Left colon (tissue), 2 donors: ENCODE results near the gene GET3. TPM values are rescaled to one million over a fixed set of nuclear protein-coding genes. Genes with fewer than 3 reads are reported as not detected.
"Not testable (repeated sequence)": the region's sequence is repeated elsewhere in the genome, so short reads cannot be mapped to it uniquely, and the experiment has no call there.

Source experiments
- ATAC-seq: fragments of 200-7000 bp; cut with Tn5 transposase; one replicate; pipeline ENCODE4 v1.9.1; 2020; ENCODE audit warnings: mild to moderate bottlenecking, moderate library complexity
- DNase-seq, 2 donors: peaks; one replicate each; pipeline ENCODE4 v3.0.0-alpha.2; 2020
- intact Hi-C, 2 donors: fragments of 100-400 bp; cut with DNase I in 1 of 2; cut with micrococcal nuclease in 1 of 2; formaldehyde crosslinking; loops; one replicate each; pipeline versions ENCODE4 v1.11.2 to v1.14.0; 2022; cut with DNase I, micrococcal nuclease
- microRNA-seq, 2 donors: library from miRNA; unstranded; fragments of <30 nt; microRNA quantifications; one replicate each; pipeline versions ENCODE4 v1.1.0 to v1.2.0, GENCODE V29; 2020
- total RNA-seq, 2 donors: library from RNA; stranded (reverse); fragmentation: NEBNext Ultra II Directional; extraction: Animal tissue kit (Norgen Biotek cat#: 25700); gene quantifications; one replicate each; pipeline ENCODE4 v1.2.1, GENCODE V29; 2021
- donor health status: DM: no; HTN: no; CAD: no.
- donor health status: DM: yes; HTN: yes; CAD: no.

Gene GET3
- total RNA-seq, 2 donors from 2014 or later, result 50.1 to 56.5 TPM

GRCh38 chr19:12797141-12797587 lies 59.9 kb downstream of the GET3 start:
- no peak for ATAC-seq
- intact Hi-C loops, result loop anchor here in 1 of 2 donors (5.0 kb wide), 1 partner anchor 35 kb away; no protein-coding TSS in a partner anchor
- DNase-seq, result no peak

DNA sequence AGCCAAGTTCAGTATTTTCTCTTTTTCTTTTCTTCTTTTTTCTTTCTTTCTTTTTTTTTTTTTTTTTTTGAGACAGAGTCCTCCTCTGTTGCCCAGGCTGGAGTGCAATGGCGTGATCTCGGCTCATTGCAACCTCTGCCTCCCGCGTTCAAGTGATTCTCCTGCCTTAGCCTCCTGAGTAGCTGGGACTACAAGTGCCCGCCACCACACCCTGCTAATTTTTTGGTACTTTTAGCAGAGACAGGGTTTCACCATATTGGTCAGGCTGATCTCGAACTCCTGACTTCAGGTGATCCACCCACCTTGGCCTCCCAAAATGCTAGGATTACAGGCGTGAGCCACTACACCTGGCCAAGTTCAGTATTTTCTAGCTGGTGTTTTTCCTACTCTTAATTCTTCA lies 60.3 kb downstream of the GET3 start:
- ATAC-seq, DNase-seq: not testable (repeated sequence)
- intact Hi-C loops, result loop anchor here in 1 of 2 donors (5.0 kb wide), 1 partner anchor 35 kb away; no protein-coding TSS in a partner anchor

Small RNAs within 50 kb of the gene (microRNA-seq; reads per million reads assigned to microRNA genes)
- gene MIR5684, result 0 to 0.53 reads per million in 2 donors

Other genes starting within 250 kb of the GET3 start
- 10 to 100 TPM; 21.1 to 21.5 TPM for gene ZNF564, start 186.0 kb upstream of the GET3 start, total RNA-seq
- 10 to 100 TPM in 1 of 2 donors, 1 to 10 TPM in 1; 7.6 to 10.1 TPM for gene ZNF490, start 126.7 kb upstream of the GET3 start, total RNA-seq
- 10 to 100 TPM; 21.7 to 22.6 TPM for gene ZNF791, start 126.6 kb upstream of the GET3 start, total RNA-seq
- gene MAN2B1, start 70.8 kb upstream of the GET3 start, total RNA-seq, result 100 to 1,000 TPM in 1 of 2 donors, 10 to 100 TPM in 1; 77.9 to 116 TPM
- gene WDR83, start 70.7 kb upstream of the GET3 start, total RNA-seq, result 1 to 10 TPM; 6.6 to 8.3 TPM
- 10 to 100 TPM; 68.4 to 74.7 TPM for gene DHPS, start 55.6 kb upstream of the GET3 start, total RNA-seq
- not detected for gene GNG14, start 49.5 kb upstream of the GET3 start, total RNA-seq
- 1 to 10 TPM; 6.2 to 7.0 TPM for gene FBXW9, start 40.9 kb upstream of the GET3 start, total RNA-seq
- 10 to 100 TPM; 39.5 to 74.0 TPM for gene TNPO2, start 13.6 kb upstream of the GET3 start, total RNA-seq
- 100 to 1,000 TPM; 144 to 162 TPM for gene TRIR, start 2.8 kb upstream of the GET3 start, total RNA-seq
- gene BEST2, start 14.3 kb downstream of the GET3 start, total RNA-seq, result 100 to 1,000 TPM; 139 to 207 TPM
- gene HOOK2, start 38.1 kb downstream of the GET3 start, total RNA-seq, result 10 to 100 TPM; 58.3 to 83.1 TPM
- 100 to 1,000 TPM; 169 to 314 TPM for gene JUNB, start 54.0 kb downstream of the GET3 start, total RNA-seq
- 100 to 1,000 TPM; 249 to 298 TPM for gene PRDX2, start 64.3 kb downstream of the GET3 start, total RNA-seq
- gene THSD8, start 64.6 kb downstream of the GET3 start, total RNA-seq, result 1 to 10 TPM; 3.2 to 4.4 TPM
- gene RNASEH2A, start 69.1 kb downstream of the GET3 start, total RNA-seq, result 10 to 100 TPM in 1 of 2 donors, 1 to 10 TPM in 1; 5.7 to 10.9 TPM
- under 1 TPM in 1 of 2 donors, not detected in 1; 0.49 TPM for gene RTBDN, start 97.1 kb downstream of the GET3 start, total RNA-seq
- gene MAST1, start 101.0 kb downstream of the GET3 start, total RNA-seq, result 1 to 10 TPM in 1 of 2 donors, under 1 TPM in 1; 0.82 to 1.4 TPM
- 10 to 100 TPM; 27.7 to 39.4 TPM for gene DNASE2, start 144.0 kb downstream of the GET3 start, total RNA-seq
- gene KLF1, start 149.7 kb downstream of the GET3 start, total RNA-seq, result not detected
- 10 to 100 TPM; 20.8 to 22.8 TPM for gene GCDH, start 153.7 kb downstream of the GET3 start, total RNA-seq
- gene SYCE2, start 181.8 kb downstream of the GET3 start, total RNA-seq, result not detected
- gene FARSA, start 196.2 kb downstream of the GET3 start, total RNA-seq, result 10 to 100 TPM; 42.4 to 61.2 TPM
- 100 to 1,000 TPM; 550 to 739 TPM for gene CALR, start 201.1 kb downstream of the GET3 start, total RNA-seq
- 10 to 100 TPM; 70.9 to 80.3 TPM for gene RAD23A, start 208.4 kb downstream of the GET3 start, total RNA-seq
- 10 to 100 TPM; 13.1 to 17.5 TPM for gene GADD45GIP1, start 219.7 kb downstream of the GET3 start, total RNA-seq
- under 1 TPM; 0.18 to 0.50 TPM for gene DAND5, start 232.1 kb downstream of the GET3 start, total RNA-seq